Measurements from ENCODE around the gene GNB2. TPM values are rescaled to one million over a fixed set of nuclear protein-coding genes. Genes with fewer than 3 reads are reported as not detected.

Gene GNB2
- total and polyA plus RNA-seq, 2 of the 13 experiments (the other 11 are each of a cell fraction or from before 2014, with no cell fraction given) = 48.3 to 67.1 TPM

- TF ChIP-seq BCL3 (CRISPR knock-in tag; IDR thresholded peaks at IDR 0.05) = no peak
- no peak for TF ChIP-seq ZNF543 (CRISPR knock-in tag; IDR thresholded peaks at IDR 0.05)
- TF ChIP-seq ZNF678 (CRISPR knock-in tag; IDR thresholded peaks at IDR 0.05) = no peak
- TF ChIP-seq RORA (CRISPR knock-in tag; IDR thresholded peaks at IDR 0.05) = no peak
- peak; percentile 73 for TF ChIP-seq ZBTB7B (CRISPR knock-in tag; IDR thresholded peaks at IDR 0.05)
- TF ChIP-seq ZNF839 (CRISPR knock-in tag; IDR thresholded peaks at IDR 0.05; ENCODE audit: borderline replicate concordance) = no peak
- no peak for TF ChIP-seq ZNF431 (CRISPR knock-in tag; IDR thresholded peaks at IDR 0.05; ENCODE audit: borderline replicate concordance, low read depth)
- TF ChIP-seq ZNF546 (CRISPR knock-in tag; conservative IDR thresholded peaks at IDR 0.05) = no peak
- TF ChIP-seq ZNF451 (CRISPR knock-in tag; IDR thresholded peaks at IDR 0.05) = no peak
- no peak for TF ChIP-seq THYN1 (CRISPR knock-in tag; IDR thresholded peaks at IDR 0.05; ENCODE audit: borderline replicate concordance, low read depth)
- peak; percentile 32; the same call in 1 of the 2 replicates for TF ChIP-seq ETV5 (CRISPR knock-in tag; IDR thresholded peaks at IDR 0.05; ENCODE audit: borderline replicate concordance)
- TF ChIP-seq RBFOX2 (IDR thresholded peaks at IDR 0.05; ENCODE audit: low read depth, low read length) = peak; percentile 60; the same call in 1 of the 2 replicates
- TF ChIP-seq FOXA1 (IDR thresholded peaks at IDR 0.05) = no peak
- TF ChIP-seq FOXA1 (CRISPR knock-in tag; IDR thresholded peaks at IDR 0.05) = no peak
- no peak; the same call in 1 of the 2 replicates for TF ChIP-seq ATF7-NPFF (CRISPR knock-in tag; IDR thresholded peaks at IDR 0.05; ENCODE audit: low read depth)
- TF ChIP-seq NFRKB (IDR thresholded peaks at IDR 0.05) = no peak
- peak; percentile 67 for TF ChIP-seq UBTF (CRISPR knock-in tag; IDR thresholded peaks at IDR 0.05)
- TF ChIP-seq FOXA3 (CRISPR knock-in tag; IDR thresholded peaks at IDR 0.05) = no peak
- TF ChIP-seq BHLHE40 (IDR thresholded peaks at IDR 0.05; ENCODE audit: low read length) = no peak
- TF ChIP-seq ZNF576 (CRISPR knock-in tag; IDR thresholded peaks at IDR 0.05) = no peak
- 0 out of 2 replicates have a peak, but pooled peaks have one; percentile 4 for TF ChIP-seq ZMAT3 (CRISPR knock-in tag; conservative IDR thresholded peaks at IDR 0.05)
- TF ChIP-seq DRAP1 (CRISPR knock-in tag; IDR thresholded peaks at IDR 0.05) = peak; percentile 19; the same call in 1 of the 2 replicates
- no peak for TF ChIP-seq TP53 (CRISPR knock-in tag; conservative IDR thresholded peaks at IDR 0.05)
- no peak for TF ChIP-seq MBD4 (IDR thresholded peaks at IDR 0.05; ENCODE audit: borderline replicate concordance, low read length)
- TF ChIP-seq GRHL1 (CRISPR knock-in tag; conservative IDR thresholded peaks at IDR 0.05) = no peak
- no peak for TF ChIP-seq ARID2 (CRISPR knock-in tag; IDR thresholded peaks at IDR 0.05; ENCODE audit: borderline replicate concordance)
Measured at GRCh38 chr7:100720671-100721504, 47.3 kb downstream of the GNB2 start (continued).
